Esophagus (tissue), 2 donors: ENCODE data around the gene S100A9. TPM values are rescaled to one million over a fixed set of nuclear protein-coding genes. Genes with fewer than 3 reads are reported as not detected.

ENCODE experiments used
- H3K27ac ChIP-seq, 2 donors: one replicate each; pipeline ENCODE4 v1.5.1; 2013; ENCODE audit warnings: low read depth in 2 of 2, mild to moderate bottlenecking in 2 of 2, inconsistent platforms in 1 of 2, low read length in 1 of 2, moderate library complexity in 1 of 2
- H3K27me3 ChIP-seq, 2 donors: one replicate each; pipeline ENCODE4 v1.6.1; 2013; ENCODE audit warnings: low read length in 2 of 2, control low read depth in 1 of 2, mild to moderate bottlenecking in 1 of 2; ENCODE audit not compliant: insufficient read depth in 2 of 2, control insufficient read depth in 1 of 2
- H3K36me3 ChIP-seq, 2 donors: one replicate each; pipeline ENCODE4 v1.6.1; 2013; ENCODE audit warnings: low read length in 1 of 2; ENCODE audit not compliant: control insufficient read depth in 2 of 2, insufficient read depth in 2 of 2
- H3K4me1 ChIP-seq, 2 donors: one replicate each; pipeline ENCODE4 v1.6.1; 2013; ENCODE audit warnings: low read length in 1 of 2; ENCODE audit not compliant: control insufficient read depth in 2 of 2, insufficient read depth in 2 of 2
- H3K4me3 ChIP-seq, 2 donors: one replicate each; pipeline ENCODE4 v1.5.1; 2013; ENCODE audit warnings: low read length in 2 of 2, mild to moderate bottlenecking in 2 of 2, low read depth in 1 of 2, moderate library complexity in 1 of 2
- H3K9me3 ChIP-seq, 2 donors: one replicate each; pipeline ENCODE4 v1.6.1; 2013; ENCODE audit warnings: mild to moderate bottlenecking in 2 of 2, low read depth in 1 of 2, low read length in 1 of 2, moderate library complexity in 1 of 2; ENCODE audit not compliant: control insufficient read depth in 2 of 2, insufficient read depth in 1 of 2
- WGBS, 2 donors: extraction: QIAGEN DNeasy Blood & Tissue Kit; methylation state at CpG; one replicate each; pipeline ENCODE4 v1.1.7; 2013; 5-methylcytosine and 5-hydroxymethylcytosine counted together
- polyA plus RNA-seq, 2 donors: library from polyadenylated mRNA; stranded (reverse); fragments of 200-250 nt; gene quantifications; one replicate each; pipeline ENCODE4 v1.2.3, GENCODE V29; 2013
- donor health status: healthy with polysubstance abuse.
- donor health status: Bipolar disorder and iron deficiency.

S100A9 gene
- polyA plus RNA-seq, 2 donors, result 47,233 to 60,368 TPM

DNA sequence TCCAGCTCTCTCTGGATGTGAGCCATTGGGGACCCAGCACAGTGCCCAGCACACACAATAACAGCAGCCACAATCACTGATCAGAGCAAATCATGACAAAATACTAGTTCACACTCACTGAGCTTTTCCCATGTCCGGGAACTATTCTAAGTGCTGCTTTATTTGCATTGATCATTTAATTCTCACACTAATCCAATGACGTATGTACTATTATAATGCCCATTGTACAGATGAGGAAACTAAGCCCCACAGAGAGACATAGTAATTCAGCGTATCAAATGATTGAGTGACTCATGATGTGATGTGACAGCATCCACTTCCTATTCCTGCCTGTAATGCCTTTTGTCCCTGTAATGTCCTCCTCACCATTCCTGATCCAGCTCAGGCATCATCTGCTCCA, 35.2 kb downstream of the S100A9 start:
- Histone ChIP-seq H3K4me3 (peak overlapping the region; percentile 5 to 18), H3K4me1 (peaks cover 0 to 25% of the 10 kb centered on the region in 2 donors), H3K9me3 (peaks cover 0 to 2% of the 10 kb centered on the region in 2 donors), H3K27me3 (no peaks in the 10 kb centered on the region), H3K36me3 (no peaks in the 10 kb centered on the region), H3K27ac (peak overlapping the region; percentile 65 to 90)
- 57 to 63% methylated on average over 3 of the region's 3 CpGs for WGBS, 2 donors

DNA sequence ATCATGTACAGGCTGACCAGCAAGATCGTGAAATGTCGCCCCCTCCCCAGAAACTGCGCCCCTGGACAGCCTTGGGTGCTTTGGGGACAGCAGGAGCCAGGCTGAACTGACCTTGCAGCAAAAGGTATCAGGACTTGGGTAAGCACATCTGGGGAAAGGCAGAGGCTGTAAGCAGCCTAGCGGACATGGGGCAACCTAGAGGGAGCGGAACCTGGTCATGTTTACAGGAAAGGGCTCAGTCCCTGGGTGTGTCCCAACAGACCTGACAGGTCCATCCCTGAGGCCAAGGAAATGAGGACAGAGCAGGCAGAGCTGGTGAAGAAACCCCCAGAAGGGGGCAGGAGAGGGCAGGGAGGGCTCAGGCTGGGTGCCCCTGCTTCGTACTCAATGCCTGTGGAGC, 36.3 kb downstream of the S100A9 start:
- Histone ChIP-seq H3K27me3 (no peaks in the 10 kb centered on the region), H3K4me3 (no peak overlapping the region), H3K36me3 (no peaks in the 10 kb centered on the region), H3K4me1 (peaks cover 0 to 25% of the 10 kb centered on the region in 2 donors), H3K9me3 (peaks cover 0 to 2% of the 10 kb centered on the region in 2 donors), H3K27ac (peak overlapping the region; percentile 72 to 89)
- WGBS, 2 donors, result 69 to 76% methylated on average over 6 of the region's 6 CpGs

DNA sequence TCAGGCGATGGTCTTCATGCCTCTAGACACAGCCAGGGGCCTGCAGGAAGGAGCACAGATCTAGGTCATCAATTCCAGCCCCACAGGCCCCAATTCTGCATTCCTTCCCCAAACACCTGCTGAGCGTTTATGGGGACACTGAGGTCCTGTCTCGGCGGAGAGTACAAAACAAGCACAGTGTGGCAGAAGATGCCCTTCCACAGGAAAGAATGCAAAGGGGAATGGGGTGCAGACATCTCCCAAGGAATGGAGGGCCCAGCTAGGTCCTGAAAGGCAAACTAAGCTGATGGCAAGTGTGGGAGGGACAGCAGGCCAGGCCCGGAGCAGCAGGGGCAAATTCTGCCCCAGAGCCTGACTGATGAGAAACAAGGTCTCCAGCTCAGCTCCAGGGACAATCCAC, 36.7 kb downstream of the S100A9 start:
- Histone ChIP-seq H3K4me1 (peaks cover 0 to 25% of the 10 kb centered on the region in 2 donors), H3K27ac (peak overlapping the region; percentile 32 to 89), H3K4me3 (no peak overlapping the region), H3K9me3 (peaks cover 0 to 2% of the 10 kb centered on the region in 2 donors), H3K27me3 (no peaks in the 10 kb centered on the region), H3K36me3 (no peaks in the 10 kb centered on the region)
- 79% methylated on average over 5 of the region's 5 CpGs for WGBS, 2 donors

DNA sequence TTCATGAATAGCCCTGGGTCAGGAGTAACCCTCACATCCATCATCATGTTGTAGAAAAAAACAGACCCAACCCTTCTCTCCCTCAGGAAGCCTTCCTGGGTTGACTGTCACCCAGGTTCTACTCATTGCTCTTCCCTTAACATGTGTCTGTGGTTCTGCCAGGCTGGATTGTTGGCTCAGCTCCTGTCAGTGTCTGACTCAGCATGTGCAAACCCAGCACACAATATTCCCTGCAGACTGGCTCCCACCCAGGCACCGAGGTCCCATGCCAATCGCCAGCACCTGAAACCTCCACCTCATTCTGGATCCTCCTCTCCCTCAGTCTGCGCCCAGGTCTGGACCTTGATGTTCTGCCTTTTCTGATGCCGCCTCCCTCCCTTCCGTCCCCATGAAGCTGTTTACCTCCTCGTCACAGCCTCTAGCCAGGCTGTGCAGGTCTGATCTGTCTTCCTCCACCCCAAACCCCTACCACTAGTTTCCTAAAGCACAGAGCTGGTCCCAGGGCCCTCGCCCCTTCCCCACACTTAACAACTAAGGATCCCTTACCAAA, 37.6 kb downstream of the S100A9 start:
- Histone ChIP-seq H3K27ac (peak overlapping the region; percentile 32 to 89), H3K36me3 (no peaks in the 10 kb centered on the region), H3K27me3 (no peaks in the 10 kb centered on the region), H3K9me3 (peaks cover 0 to 2% of the 10 kb centered on the region in 2 donors), H3K4me3 (no peak overlapping the region), H3K4me1 (peaks cover 0 to 25% of the 10 kb centered on the region in 2 donors)
- 50 to 56% methylated on average over 7 of the region's 7 CpGs for WGBS, 2 donors

DNA sequence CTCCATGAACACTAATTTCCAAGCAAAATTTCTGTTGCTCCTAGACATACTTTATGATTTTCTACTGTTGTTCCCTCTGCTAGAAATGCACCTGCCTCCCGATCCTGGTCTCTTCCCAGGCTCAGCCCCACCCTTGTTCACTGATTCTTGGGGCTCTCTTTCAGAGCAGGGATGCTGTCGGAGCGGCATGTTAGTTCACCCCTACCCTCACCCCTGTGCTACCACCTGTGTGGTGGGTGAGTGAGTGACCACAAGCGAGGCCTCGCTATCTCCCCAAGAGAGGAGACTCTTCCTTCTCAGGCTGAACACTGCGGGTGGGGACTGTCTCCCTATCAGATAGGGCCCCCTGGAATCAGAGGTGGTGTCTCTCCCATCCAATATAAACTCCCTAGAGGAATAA, 38.1 kb downstream of the S100A9 start:
- WGBS, 2 donors, result 83% methylated on average over 6 of the region's 6 CpGs
- H3K27ac ChIP-seq, result no peak overlapping the region
- no peak overlapping the region for H3K4me3 ChIP-seq
- H3K27me3 ChIP-seq, result no peaks in the 10 kb centered on the region
- peaks cover 0 to 2% of the 10 kb centered on the region in 2 donors for H3K9me3 ChIP-seq
- H3K36me3 ChIP-seq, result no peaks in the 10 kb centered on the region
- peaks cover 0 to 23% of the 10 kb centered on the region in 2 donors for H3K4me1 ChIP-seq

DNA sequence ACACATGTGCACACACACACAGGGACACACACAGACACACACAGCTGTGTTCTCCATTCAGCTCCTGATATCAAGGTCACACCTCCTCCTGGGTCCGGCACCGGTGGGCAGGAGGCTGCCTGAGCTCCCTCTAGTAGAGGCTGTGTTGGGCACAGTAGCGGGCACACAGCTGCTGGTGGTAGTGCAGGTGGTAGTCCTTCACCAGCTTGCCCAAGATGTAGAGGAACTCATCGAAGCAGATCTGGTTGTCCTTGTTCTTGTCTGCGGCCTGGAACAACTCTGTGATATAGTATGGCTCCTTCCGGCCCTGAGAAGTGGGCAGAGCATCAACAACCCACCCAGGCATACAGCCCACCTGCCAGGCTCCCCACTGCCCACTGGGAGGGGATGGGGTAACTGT, 38.8 kb downstream of the S100A9 start:
- Histone ChIP-seq H3K27ac (no peak overlapping the region), H3K4me3 (no peak overlapping the region), H3K9me3 (peaks cover 0 to 2% of the 10 kb centered on the region in 2 donors), H3K36me3 (no peaks in the 10 kb centered on the region), H3K4me1 (peaks cover 0 to 23% of the 10 kb centered on the region in 2 donors), H3K27me3 (no peaks in the 10 kb centered on the region)
- WGBS, 2 donors, result 81 to 84% methylated on average over 6 of the region's 6 CpGs

DNA sequence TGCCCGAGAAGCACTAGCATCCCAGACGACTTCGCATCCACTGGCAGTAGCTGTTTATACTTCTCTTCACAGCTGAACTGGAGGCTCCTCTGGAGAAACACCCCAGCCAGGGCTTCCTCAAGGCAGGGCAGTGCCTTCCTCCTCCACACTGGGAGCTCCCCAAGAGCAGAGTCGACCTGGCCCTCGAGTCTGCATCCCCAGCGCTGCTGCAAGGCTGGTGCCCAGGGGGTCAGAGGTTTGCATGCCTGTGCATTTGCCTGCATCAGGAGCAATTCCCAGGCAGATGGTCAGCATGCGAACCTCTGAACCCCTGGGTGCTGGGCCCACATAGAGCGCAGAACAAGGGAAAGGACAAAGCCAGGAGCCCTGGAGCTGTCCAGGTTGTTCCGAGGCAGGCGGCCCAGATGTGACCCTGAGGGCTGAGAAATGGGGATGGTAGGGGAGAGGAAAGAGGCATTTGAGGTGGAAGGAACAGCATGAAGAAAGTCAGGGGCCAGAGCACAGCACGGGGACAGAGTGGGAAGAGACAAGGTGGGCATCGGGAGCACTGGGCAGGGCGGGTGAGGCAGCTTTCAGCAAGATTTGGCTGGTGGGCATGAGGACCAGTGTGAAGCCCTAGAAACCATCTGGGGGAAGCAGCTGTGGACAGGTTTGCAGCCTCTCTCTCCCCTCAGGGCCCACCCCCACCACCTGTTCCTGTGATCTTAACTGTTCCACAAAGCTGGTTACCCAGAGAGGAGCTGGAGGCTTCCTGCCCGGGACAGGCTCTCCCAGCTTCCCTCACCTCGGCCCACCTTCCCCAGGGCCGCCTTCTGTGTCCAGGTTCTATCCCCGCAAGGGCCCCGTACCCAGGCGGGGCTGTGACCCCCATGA, 39.6 kb downstream of the S100A9 start:
- Histone ChIP-seq H3K36me3 (no peaks in the 10 kb centered on the region), H3K4me3 (no peak overlapping the region), H3K27me3 (no peaks in the 10 kb centered on the region), H3K4me1 (peaks cover 0 to 20% of the 10 kb centered on the region in 2 donors), H3K27ac (no peak overlapping the region), H3K9me3 (peaks cover 0 to 2% of the 10 kb centered on the region in 2 donors)
- 81 to 82% methylated on average over 19 of the region's 19 CpGs for WGBS, 2 donors

DNA sequence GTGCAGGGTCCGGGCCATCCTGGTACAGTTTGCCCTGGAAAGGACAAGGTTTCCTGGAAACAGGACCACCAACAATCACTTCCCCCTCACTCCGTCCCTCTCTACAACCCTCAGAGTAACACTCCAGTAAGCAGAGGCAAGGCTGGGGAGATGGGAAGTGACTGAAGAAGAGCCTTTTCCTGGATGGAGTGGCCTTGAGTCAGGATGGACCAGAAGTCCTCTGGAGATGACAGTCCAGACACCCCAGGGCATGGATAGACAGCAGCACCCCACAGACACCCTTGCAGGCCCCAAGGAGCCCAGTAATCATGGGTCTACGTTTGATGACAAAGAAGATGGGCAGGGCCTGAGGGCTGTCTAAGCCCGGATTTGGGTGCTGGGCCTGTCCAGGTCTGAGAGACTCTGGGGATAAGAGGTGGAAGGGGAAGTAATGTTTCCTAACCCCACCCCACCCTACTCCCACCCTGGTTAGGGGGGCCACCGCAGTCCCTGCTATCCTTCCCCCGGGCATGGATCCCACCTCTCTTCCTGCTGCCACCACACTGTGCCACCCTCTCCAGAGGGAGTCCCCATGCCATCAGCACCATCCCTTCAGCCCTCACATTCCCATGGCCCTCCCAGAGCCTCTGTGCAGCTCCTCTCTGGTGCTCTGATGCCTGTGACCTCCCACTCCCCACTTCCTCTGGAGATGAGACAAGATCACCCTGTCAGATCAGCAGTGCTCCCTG, 40.4 kb downstream of the S100A9 start:
- H3K27ac ChIP-seq, result no peak overlapping the region
- no peak overlapping the region for H3K4me3 ChIP-seq
- peaks cover 0 to 2% of the 10 kb centered on the region in 2 donors for H3K9me3 ChIP-seq
- 83 to 90% methylated on average over 6 of the region's 6 CpGs for WGBS, 2 donors
- peaks cover 0 to 17% of the 10 kb centered on the region in 2 donors for H3K4me1 ChIP-seq
- H3K27me3 ChIP-seq, result no peaks in the 10 kb centered on the region
- H3K36me3 ChIP-seq, result no peaks in the 10 kb centered on the region

DNA sequence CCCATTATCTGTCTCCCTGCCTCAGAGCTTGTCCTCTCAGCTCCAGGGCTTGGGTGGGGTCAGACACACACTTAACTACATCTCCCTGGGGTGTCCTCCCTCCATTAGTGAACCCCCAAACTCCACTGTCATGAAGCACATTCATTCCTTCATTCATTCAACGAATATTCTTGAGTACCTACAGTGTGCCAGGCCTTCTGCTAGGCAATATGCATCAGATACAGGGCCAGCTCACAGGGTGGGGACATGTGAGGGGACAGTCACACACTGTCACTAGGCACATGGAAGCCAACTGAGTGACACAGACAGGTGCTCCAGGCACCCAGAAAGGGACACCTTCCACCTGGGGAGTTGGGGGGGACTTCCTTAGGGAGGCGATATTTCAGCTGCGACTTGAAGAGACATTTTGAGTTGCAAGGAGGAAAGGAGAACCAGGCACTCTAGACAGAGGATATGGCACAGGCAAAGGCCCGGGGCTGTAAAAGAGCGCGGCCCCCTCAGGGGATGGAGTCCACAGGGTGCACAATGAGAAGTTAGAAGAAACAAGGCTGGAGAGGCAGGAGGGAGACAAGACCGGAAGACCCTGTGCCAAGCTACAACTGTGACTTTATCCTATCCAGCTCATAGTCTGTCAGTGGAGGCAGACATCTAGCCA, 41.9 kb downstream of the S100A9 start:
- no peak overlapping the region for H3K27ac ChIP-seq
- H3K36me3 ChIP-seq, result no peaks in the 10 kb centered on the region
- peaks cover 0 to 10% of the 10 kb centered on the region in 2 donors for H3K4me1 ChIP-seq
- no peaks in the 10 kb centered on the region for H3K27me3 ChIP-seq
- WGBS, 2 donors, result 89 to 91% methylated on average over 7 of the region's 7 CpGs
- H3K4me3 ChIP-seq, result no peak overlapping the region
- peaks cover 0 to 2% of the 10 kb centered on the region in 2 donors for H3K9me3 ChIP-seq
